Activated CD4-positive, alpha-beta T cell treated with anti-CD3 and anti-CD28 coated beads, Interleukin-2, amount 10 ng/mL, durations not matched to agents 24 days and 14 days (primary cell): ENCODE data around the gene DSCAM. TPM values are rescaled to one million over a fixed set of nuclear protein-coding genes. Genes with fewer than 3 reads are reported as not detected.

Experiments used
- DNase-seq: peaks from one replicate; pipeline ENCODE4 v3.0.0; 2022
- H3K27ac Mint-ChIP-seq: one replicate; pipeline ENCODE4 v1.8.0; 2022; ENCODE audit warnings: mild to moderate bottlenecking, mixed read lengths
- H3K27me3 Mint-ChIP-seq: one replicate; pipeline ENCODE4 v1.8.0; 2022; ENCODE audit warnings: mixed read lengths
- H3K36me3 Mint-ChIP-seq: one replicate; pipeline ENCODE4 v1.8.0; 2022; ENCODE audit warnings: low read depth, mild to moderate bottlenecking, mixed read lengths
- H3K4me1 Mint-ChIP-seq: one replicate; pipeline ENCODE4 v1.8.0; 2021; ENCODE audit warnings: mixed read lengths
- H3K4me3 Mint-ChIP-seq: one replicate; pipeline ENCODE4 v1.8.0; 2022; ENCODE audit warnings: mild to moderate bottlenecking, moderate library complexity, mixed read lengths
- H3K9me3 Mint-ChIP-seq: one replicate; pipeline ENCODE4 v1.8.0; 2021; ENCODE audit warnings: mixed read lengths
- intact Hi-C: fragments of 100-400 bp; cut with micrococcal nuclease; formaldehyde crosslinking; loops from one replicate; pipeline ENCODE4 v1.15.1; 2023
- total RNA-seq: library from RNA; stranded (reverse); gene quantifications from 2 replicates; pipeline ENCODE4 v1.2.3, GENCODE V29; 2022

DSCAM gene
- total RNA-seq, 1 donor from 2014 or later, result not detected

GRCh38 chr21:40231979-40232378, 615.0 kb downstream of the DSCAM start:
- H3K4me1 Mint-ChIP-seq, result no peaks in the 10 kb centered on the region

GRCh38 chr21:40227096-40227495, 619.9 kb downstream of the DSCAM start:
- no peak for DNase-seq
- H3K27ac Mint-ChIP-seq, result no peak overlapping the region
- H3K4me1 Mint-ChIP-seq, result no peaks in the 10 kb centered on the region
- intact Hi-C loops, result no loop called here
- no peaks in the 10 kb centered on the region for H3K36me3 Mint-ChIP-seq
- no peaks in the 10 kb centered on the region for H3K27me3 Mint-ChIP-seq
- no peak overlapping the region for H3K4me3 Mint-ChIP-seq
- peaks cover 13% of the 10 kb centered on the region for H3K9me3 Mint-ChIP-seq

More at GRCh38 chr21:40231979-40232378, 615.0 kb downstream of the DSCAM start:
- no peak overlapping the region for H3K4me3 Mint-ChIP-seq
- intact Hi-C loops, result no loop called here
- DNase-seq, result no peak
- no peaks in the 10 kb centered on the region for H3K27me3 Mint-ChIP-seq
- H3K36me3 Mint-ChIP-seq, result no peaks in the 10 kb centered on the region
- H3K27ac Mint-ChIP-seq, result no peak overlapping the region
- H3K9me3 Mint-ChIP-seq, result peaks cover 12% of the 10 kb centered on the region

DNA sequence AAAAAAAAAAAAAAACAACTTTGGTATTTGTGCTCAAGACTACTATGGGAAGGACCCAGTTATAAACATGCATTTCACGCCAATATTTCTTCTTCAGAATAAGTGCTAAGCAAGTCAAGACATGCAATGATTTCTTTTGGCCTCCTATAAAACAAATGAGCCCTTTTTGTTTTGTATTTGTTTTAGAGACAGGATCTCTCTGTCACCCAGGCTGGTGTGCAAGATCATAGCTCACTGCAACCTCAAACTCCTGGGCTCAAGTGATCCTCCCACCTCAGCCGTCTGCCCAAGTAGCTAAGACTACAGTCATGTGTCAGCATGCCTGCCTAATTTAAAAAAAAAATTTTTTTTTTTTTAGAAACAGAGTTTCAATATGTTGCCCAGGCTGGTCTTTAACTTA, 631.0 kb downstream of the DSCAM start:
- H3K4me1 Mint-ChIP-seq, result no peaks in the 10 kb centered on the region
- no peaks in the 10 kb centered on the region for H3K9me3 Mint-ChIP-seq
- no peaks in the 10 kb centered on the region for H3K27me3 Mint-ChIP-seq
- DNase-seq, result no peak
- H3K4me3 Mint-ChIP-seq, result no peak overlapping the region
- H3K36me3 Mint-ChIP-seq, result no peaks in the 10 kb centered on the region
- intact Hi-C loops, result no loop called here
- H3K27ac Mint-ChIP-seq, result no peak overlapping the region

DNA sequence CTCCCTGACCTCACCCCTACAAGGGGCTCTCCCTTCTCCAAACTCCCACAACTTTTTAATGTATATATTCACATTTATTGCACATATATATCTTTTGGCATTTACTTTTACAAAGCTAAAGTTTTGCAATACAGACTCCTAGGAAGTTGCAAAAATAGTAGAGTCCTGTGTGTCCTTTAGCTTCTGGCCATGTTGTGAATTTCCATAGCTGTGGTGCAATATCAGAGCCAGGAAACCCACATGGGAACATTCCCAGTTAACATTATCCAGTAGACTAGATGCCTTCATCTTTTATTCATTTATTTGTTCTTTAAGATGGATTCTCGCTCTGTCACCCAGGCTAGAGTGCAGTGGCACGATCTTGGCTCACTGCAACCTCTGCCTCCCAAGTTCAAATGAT, 636.7 kb downstream of the DSCAM start:
- no peak overlapping the region for H3K27ac Mint-ChIP-seq
- no peak overlapping the region for H3K4me3 Mint-ChIP-seq
- H3K4me1 Mint-ChIP-seq, result no peaks in the 10 kb centered on the region
- intact Hi-C loops, result no loop called here
- H3K27me3 Mint-ChIP-seq, result no peaks in the 10 kb centered on the region
- no peaks in the 10 kb centered on the region for H3K36me3 Mint-ChIP-seq
- H3K9me3 Mint-ChIP-seq, result no peaks in the 10 kb centered on the region
- no peak for DNase-seq

DNA sequence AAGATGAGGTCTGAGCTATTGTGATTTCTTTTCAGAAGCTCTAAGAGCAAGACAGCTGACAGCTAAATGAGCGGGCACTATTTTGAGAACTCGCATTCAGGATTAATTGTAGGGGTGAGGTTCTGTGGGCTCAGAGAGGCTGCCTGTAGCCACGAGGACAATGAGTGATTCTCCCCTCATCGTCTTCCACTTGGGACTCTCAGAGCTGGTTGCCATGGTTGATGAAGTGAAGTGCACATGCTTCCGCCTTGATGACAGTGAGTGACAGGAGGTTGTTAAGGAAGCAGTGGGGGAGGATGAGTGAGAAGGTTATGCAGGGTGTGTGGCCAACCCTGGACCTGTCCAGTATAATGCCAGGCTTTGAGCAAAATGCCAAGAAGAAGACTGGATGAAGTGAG, 638.0 kb downstream of the DSCAM start:
- no peaks in the 10 kb centered on the region for H3K4me1 Mint-ChIP-seq
- intact Hi-C loops, result no loop called here
- no peaks in the 10 kb centered on the region for H3K36me3 Mint-ChIP-seq
- H3K9me3 Mint-ChIP-seq, result no peaks in the 10 kb centered on the region
- no peaks in the 10 kb centered on the region for H3K27me3 Mint-ChIP-seq
- H3K4me3 Mint-ChIP-seq, result no peak overlapping the region
- no peak for DNase-seq
- no peak overlapping the region for H3K27ac Mint-ChIP-seq

GRCh38 chr21:40208206-40208947, 638.6 kb downstream of the DSCAM start:
- Mint-ChIP-seq H3K9me3 (no peaks in the 10 kb centered on the region), H3K27ac (no peak overlapping the region), H3K4me3 (no peak overlapping the region), H3K27me3 (no peaks in the 10 kb centered on the region), H3K36me3 (no peaks in the 10 kb centered on the region), H3K4me1 (no peaks in the 10 kb centered on the region)
- no peak for DNase-seq
- intact Hi-C loops, result no loop called here

- Mint-ChIP-seq H3K27me3 (no peaks in the 10 kb centered on the region), H3K27ac (no peak overlapping the region), H3K4me1 (no peaks in the 10 kb centered on the region), H3K9me3 (peaks cover 4% of the 10 kb centered on the region), H3K36me3 (no peaks in the 10 kb centered on the region), H3K4me3 (no peak overlapping the region)
- intact Hi-C loops, result no loop called here
- DNase-seq, result no peak
Observed at GRCh38 chr21:40200946-40201345, 646.0 kb downstream of the DSCAM start.

DNA sequence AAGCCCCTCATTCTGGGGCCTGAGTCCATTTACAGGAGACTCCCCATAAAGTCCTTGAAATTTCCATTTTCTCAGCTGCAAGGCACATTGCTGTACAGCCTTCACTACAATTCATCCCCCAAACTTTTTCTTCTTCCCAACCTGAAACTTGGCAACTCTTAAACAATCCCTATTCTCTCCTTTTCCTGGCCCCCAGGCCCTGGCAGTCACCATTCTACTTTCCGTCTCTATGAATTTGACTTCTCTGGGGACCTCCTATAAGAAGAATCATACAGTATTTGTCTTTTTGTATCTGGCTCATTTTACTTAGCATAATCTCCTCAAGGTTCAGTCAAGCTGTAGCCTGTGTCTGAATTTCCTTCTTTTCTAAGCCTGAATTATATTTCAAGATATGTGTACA, 646.8 kb downstream of the DSCAM start:
- no peak for DNase-seq
- H3K27me3 Mint-ChIP-seq, result no peaks in the 10 kb centered on the region
- intact Hi-C loops, result no loop called here
- H3K4me1 Mint-ChIP-seq, result no peaks in the 10 kb centered on the region
- peaks cover 4% of the 10 kb centered on the region for H3K9me3 Mint-ChIP-seq
- H3K36me3 Mint-ChIP-seq, result no peaks in the 10 kb centered on the region
- no peak overlapping the region for H3K27ac Mint-ChIP-seq
- H3K4me3 Mint-ChIP-seq, result no peak overlapping the region

GRCh38 chr21:40194185-40194980, 652.6 kb downstream of the DSCAM start:
- H3K27me3 Mint-ChIP-seq, result no peaks in the 10 kb centered on the region
- H3K4me1 Mint-ChIP-seq, result no peaks in the 10 kb centered on the region
- no peak overlapping the region for H3K27ac Mint-ChIP-seq
- H3K4me3 Mint-ChIP-seq, result no peak overlapping the region
- peaks cover 5% of the 10 kb centered on the region for H3K9me3 Mint-ChIP-seq
- DNase-seq, result no peak
- intact Hi-C loops, result no loop called here
- no peaks in the 10 kb centered on the region for H3K36me3 Mint-ChIP-seq

DNA sequence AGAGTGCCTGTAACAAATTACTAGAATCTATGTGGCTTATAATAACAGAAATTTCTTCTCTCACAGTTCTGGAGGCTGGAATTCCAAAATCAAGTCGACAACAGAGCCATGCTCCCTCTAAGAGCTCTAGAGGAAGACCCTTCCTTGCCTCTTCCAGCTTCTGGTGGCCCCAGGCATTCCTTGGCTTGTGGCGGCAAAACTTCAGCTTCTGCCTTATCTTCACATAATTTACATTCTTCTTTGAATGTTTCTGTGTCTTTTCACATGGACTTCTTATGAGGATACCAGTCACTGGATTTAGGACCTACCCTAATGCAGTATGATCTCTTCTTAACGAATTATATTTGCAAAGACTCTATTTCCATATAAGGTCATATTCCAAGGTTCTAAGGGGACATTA, 655.3 kb downstream of the DSCAM start:
- intact Hi-C loops, result no loop called here
- H3K36me3 Mint-ChIP-seq, result no peaks in the 10 kb centered on the region
- H3K27me3 Mint-ChIP-seq, result no peaks in the 10 kb centered on the region
- no peak overlapping the region for H3K4me3 Mint-ChIP-seq
- H3K9me3 Mint-ChIP-seq, result peaks cover 8% of the 10 kb centered on the region
- no peak for DNase-seq
- no peak overlapping the region for H3K27ac Mint-ChIP-seq
- no peaks in the 10 kb centered on the region for H3K4me1 Mint-ChIP-seq

DNA sequence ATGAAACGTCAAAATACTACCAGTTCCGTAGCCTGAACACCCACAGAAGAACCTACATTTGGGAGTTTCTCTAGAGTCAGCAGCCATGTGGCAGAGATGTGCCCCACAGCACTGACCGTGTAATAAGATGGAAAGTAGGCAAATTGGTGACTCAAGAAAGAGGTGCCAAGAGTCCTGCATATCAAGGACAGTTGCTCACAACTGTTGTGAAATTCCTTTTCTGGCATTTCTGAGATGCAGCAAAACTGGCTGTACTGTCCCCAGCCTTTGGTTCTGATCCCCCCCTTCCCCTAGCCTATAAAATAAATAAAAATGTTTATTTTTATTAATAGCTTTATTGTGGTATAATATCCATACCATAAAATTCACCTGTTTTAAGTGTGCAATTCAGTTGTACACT, 655.8 kb downstream of the DSCAM start:
- Mint-ChIP-seq H3K27me3 (no peaks in the 10 kb centered on the region), H3K27ac (no peak overlapping the region), H3K4me3 (no peak overlapping the region), H3K4me1 (no peaks in the 10 kb centered on the region), H3K36me3 (no peaks in the 10 kb centered on the region), H3K9me3 (peaks cover 8% of the 10 kb centered on the region)
- no peak for DNase-seq
- intact Hi-C loops, result no loop called here

- Mint-ChIP-seq H3K27me3 (no peaks in the 10 kb centered on the region), H3K9me3 (peaks cover 12% of the 10 kb centered on the region), H3K4me3 (no peak overlapping the region), H3K36me3 (no peaks in the 10 kb centered on the region), H3K27ac (no peak overlapping the region), H3K4me1 (no peaks in the 10 kb centered on the region)
- intact Hi-C loops, result no loop called here
- DNase-seq, result no peak
Observed at GRCh38 chr21:40187946-40188654, 658.9 kb downstream of the DSCAM start.

GRCh38 chr21:40187244-40187643, 659.7 kb downstream of the DSCAM start:
- Mint-ChIP-seq H3K27me3 (no peaks in the 10 kb centered on the region), H3K4me3 (no peak overlapping the region), H3K9me3 (peaks cover 11% of the 10 kb centered on the region), H3K36me3 (no peaks in the 10 kb centered on the region), H3K4me1 (no peaks in the 10 kb centered on the region), H3K27ac (no peak overlapping the region)
- no peak for DNase-seq
- intact Hi-C loops, result no loop called here

GRCh38 chr21:40186045-40186444, 660.9 kb downstream of the DSCAM start:
- Mint-ChIP-seq H3K9me3 (peaks cover 16% of the 10 kb centered on the region), H3K27me3 (no peaks in the 10 kb centered on the region), H3K27ac (no peak overlapping the region), H3K4me1 (no peaks in the 10 kb centered on the region), H3K36me3 (peaks cover 2% of the 10 kb centered on the region), H3K4me3 (no peak overlapping the region)
- DNase-seq, result no peak
- intact Hi-C loops, result no loop called here
